GM19240 (cell line): Measurements from ENCODE around the gene ALDH8A1.
"Not testable (repeated sequence)": the region's sequence is repeated elsewhere in the genome, so short reads cannot be mapped to it uniquely, and the experiment has no call there.

ENCODE experiments used
- DNase-seq: peaks from one replicate; pipeline ENCODE4 v3.0.0; 2011; ENCODE audit warnings: low spot score; ENCODE audit not compliant: insufficient read length

Gene ALDH8A1

DNA sequence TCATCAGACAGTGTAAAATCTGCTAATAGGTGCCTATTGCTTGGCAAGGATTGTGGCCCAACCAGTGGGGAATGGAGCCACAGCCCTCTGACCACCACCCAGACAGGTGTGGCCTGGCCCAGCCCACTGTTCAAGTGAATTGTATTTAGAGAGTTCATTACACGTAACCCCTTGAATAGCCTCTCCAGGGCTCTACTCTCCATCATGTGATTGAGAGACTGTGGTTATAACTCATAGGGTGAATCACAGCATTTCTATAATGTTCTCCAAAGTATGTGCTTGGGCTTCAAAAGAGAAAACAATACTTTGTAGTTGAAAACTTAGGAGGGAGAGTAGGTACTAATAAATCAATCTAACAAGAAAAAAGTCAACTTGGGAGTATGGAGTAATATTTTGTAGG lies 38.4 kb downstream of the ALDH8A1 start:
- DNase-seq, result no peak

- DNase-seq, result no peak
Measured at GRCh38 chr6:134910593-134910935, 39.3 kb downstream of the ALDH8A1 start.

DNA sequence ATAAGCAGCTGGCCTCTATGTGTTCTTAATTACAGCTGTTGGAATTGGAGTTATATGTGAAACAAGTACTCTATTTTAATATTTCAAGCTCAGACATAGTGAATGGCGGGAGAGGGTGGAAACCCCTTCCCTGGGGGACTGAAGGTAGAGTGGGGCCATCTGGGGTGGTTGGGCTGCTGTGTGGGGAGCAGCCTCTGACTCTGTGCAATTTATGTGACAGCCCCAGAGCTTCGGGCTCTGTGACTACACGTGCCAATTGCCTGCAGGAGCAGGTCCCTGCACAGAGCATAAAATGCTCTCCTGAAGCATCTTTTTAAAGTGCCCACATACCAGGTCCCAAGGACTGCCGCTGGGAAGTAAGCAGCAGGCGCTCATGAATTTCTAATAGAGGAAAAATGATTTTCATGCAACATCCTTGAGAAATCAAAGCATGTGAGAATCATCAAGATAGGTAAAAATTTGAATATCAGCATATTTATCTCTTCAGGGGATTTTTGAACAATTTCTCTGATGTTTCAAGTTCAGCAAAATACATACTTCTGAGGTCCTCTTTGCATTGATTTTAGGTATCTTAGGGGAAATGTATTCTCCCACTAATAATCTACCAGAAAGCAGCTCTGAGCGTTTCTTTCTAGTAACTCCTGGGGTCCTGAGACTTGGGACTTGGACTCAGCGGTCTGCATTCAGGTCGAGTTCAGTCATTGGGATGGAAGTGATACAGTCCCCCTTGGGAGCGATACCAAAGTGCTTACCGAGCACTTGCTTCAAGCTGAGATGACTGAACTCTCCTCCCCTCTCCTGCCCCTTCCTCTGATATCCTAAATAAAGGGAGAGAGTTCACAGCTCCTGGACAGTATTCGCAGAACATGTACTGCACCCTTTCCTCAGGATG lies 40.0 kb downstream of the ALDH8A1 start:
- no peak for DNase-seq

- no peak for DNase-seq
Measured at GRCh38 chr6:134908906-134909516, 40.9 kb downstream of the ALDH8A1 start.

- not testable (repeated sequence) for DNase-seq
Measured at GRCh38 chr6:134904731-134905130, 45.2 kb downstream of the ALDH8A1 start.

GRCh38 chr6:134903448-134903847 lies 46.5 kb downstream of the ALDH8A1 start:
- no peak for DNase-seq

DNA sequence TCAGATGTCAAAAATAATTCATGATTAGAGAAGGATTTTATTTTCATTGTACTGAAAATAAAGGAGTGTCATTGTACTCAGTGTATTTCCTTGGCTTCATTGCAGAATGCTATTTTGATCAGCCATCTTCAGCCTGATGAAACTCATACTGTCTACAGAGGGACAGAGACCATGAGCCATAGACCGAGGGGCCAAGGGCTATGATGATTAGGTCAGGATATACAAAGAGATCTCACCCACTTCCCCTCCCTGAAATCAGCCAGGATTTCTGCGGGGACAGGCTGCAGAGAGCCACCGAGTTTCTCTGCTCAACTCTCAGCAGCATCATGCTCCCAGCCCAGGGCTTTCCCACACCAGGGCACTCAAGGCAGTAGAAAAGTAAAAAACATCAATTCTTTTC lies 47.0 kb downstream of the ALDH8A1 start:
- no peak for DNase-seq

- DNase-seq, result no peak
Measured at GRCh38 chr6:134902074-134902861, 47.6 kb downstream of the ALDH8A1 start.

DNA sequence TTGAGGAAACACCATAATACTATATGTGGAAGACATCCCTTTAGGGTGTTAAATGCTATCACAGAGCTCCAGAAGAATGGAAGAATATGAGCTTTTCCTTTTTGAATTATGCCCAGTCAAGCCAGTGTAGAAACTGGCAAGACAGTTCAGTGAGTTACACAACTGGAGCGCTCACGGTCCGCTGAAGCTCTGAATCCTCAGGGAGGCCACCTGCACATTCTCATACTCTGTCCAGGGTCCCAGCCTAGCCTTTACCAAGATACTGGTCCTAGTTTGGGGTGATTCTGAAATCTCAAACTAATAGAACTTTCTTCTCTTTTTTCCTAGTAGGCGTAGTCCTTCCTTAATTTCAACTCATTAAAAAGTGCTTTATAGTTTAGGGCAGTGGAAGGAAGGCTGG lies 51.3 kb downstream of the ALDH8A1 start:
- no peak for DNase-seq

DNA sequence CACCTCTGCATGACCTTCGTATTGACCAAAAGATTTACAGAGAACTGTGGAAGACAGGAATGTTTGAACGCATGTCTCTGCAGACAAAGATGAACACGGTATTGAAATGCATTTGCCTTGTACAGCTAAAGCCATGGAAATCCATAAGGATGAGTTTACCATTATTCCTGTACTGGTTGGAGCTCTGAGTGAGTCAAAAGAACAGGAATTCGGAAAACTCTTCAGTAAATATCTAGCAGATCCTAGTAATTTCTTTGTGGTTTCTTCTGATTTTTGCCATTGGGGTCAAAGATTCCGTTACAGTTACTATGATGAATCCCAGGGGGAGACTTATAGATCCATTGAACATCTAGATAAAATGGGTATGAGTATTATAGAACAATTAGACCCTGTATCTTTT lies 51.7 kb downstream of the ALDH8A1 start:
- DNase-seq, result not testable (repeated sequence)

GRCh38 chr6:134896910-134897309 lies 53.0 kb downstream of the ALDH8A1 start:
- DNase-seq, result no peak

DNA sequence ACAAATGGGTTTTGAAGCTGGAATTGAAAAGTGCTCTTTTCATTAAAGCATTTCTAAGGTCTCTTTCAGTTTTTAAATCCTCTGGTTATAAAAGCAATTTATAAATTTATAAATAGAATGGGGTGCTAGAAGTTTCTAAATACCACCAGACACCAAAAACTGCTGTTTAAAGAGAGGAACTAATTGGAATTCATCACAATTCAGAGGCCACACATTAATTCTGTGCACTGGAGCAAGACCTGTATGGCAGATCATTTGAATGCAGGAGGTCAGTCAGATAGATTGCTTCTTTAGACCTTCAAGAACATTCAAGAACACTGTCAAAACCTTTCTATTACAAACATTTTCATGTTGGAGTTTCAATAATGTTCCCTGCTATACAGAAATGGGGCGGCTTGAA lies 55.1 kb downstream of the ALDH8A1 start:
- DNase-seq, result no peak

- DNase-seq, result no peak
Measured at GRCh38 chr6:134892362-134892761, 57.5 kb downstream of the ALDH8A1 start.

GRCh38 chr6:134891633-134892032 lies 58.3 kb downstream of the ALDH8A1 start:
- no peak for DNase-seq

DNA sequence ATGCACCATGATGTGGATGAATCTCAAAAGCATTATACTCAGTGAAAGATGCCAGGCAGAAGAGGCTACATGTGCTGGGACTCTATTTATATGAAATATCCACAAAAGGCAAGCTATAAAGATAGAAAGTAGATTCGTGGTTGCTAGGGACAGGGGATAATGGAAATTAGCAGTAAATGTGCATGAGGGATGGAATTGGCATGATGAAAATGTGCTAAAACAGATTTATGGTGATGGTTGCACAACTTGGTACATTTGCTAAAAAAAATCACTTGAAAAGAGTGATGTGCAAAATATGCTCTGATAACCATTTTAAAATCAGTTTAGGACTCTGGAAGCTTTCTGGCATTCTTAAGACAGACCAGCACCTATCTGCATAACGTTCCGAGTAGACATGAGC lies 61.6 kb downstream of the ALDH8A1 start:
- no peak for DNase-seq

DNA sequence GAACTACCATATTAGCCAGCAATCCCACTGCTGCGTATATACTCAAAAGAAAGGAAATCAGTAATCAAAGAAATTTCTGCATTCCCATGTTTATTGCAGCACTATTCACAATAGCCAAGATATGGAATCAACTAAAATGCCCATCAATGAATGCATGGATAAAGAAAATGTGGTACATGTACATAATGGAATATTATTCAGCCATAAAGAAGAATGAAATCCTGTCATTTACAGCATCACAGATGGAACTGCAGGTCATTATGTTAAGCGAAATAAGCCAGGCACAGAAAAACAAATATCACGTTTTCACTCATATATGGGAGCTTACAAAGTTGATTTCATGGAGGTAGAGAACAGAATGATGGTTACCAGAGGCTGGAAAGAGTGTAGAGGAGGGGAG lies 65.1 kb downstream of the ALDH8A1 start:
- DNase-seq, result no peak

DNA sequence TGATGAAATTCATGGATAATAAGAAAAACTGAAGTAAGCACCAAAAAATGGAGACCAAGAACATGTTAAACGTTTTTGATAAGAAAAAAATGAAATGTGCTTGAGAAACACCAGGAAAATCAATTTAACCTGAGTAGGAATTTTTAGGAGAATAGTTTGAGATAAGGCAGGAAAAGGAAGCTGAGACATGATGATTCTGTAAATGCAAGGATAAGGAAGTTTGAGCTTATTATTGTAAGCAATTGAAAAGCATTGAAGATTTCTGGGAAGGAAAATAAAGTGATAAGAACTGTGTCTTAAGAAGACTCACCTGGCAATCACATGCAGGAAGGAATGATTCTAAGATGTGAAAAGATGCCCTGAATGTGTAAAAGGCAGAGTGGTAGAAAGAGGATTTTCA lies 66.6 kb downstream of the ALDH8A1 start:
- no peak for DNase-seq

DNA sequence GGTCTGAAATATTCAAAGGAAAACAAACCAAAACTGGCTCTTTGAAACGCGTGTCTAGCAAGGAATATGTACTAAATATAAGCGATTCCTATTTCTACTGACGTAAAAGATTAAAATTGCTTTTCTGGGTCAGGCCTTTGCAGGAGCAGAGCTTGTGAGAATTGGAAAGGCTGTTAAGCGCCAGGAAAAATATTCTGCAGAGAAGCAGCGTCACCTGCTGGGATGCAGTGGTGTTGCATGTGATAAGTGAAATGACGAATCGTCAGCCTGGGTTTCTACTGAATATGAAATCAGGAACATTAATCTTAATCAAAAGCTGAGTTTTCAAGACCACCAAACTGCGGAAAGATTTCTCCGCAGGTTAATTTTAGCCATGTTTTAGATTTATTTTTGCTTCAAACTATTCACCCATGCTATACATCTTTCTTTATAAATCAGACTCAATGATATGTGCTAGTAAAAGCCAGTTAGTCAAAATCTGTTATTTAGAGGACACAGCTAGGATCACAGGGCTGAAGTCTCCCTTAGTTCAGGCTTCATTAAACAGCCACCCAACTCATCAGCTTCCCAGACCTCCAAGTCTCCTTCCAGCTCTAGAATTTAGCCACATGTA lies 67.4 kb downstream of the ALDH8A1 start:
- DNase-seq, result no peak

DNA sequence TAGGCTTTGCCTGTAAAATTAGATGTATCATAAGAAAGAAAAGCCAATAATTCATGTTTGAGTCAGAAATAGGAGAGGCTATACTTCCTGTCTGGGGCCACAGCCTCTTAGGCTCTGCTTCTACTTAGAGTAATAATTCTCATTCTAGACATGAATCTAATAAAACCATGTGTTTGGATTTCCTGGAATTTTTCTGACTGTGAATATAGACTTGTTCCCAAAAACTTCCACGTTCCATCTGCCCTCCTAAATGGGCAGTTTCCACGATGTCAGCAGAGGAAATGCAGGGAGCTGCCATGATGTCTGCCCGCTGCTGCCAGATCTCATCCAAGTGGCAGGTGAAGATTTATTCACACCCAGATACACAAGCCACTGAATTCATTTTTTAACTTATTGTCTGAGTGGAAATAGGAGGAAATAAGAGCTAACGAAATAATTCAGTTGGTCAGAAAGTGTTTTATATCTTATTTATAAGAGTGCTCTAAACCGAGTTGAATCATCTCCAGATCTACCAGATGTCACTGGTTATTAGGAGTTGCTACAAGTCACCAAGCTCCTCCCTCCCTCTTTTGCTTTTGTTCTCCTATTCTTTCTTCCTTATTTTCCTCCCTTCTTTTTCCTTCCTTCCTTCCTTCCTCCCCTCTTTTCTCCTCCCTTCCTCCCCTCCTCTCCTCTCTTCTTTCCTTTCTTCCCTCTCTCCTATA lies 69.3 kb downstream of the ALDH8A1 start:
- DNase-seq, result no peak

DNA sequence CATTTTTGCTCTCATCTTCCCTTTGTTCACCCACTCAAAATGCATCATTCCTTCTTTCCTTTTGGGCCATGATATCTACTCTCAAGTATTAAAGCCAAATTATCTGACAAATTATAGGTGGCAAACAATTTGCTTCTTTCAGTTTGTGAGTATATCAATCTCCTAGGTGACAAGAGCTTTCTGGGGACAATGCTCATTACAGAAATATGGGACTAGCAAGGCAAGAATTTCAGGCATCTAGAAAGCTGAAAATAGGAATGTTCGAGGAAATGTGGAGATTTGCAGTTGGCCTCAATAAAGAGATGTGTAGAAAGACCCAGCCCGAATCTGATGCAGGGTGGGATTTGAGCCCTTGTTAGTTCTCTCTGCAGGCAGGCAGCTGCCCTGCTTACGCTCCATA lies 71.8 kb downstream of the ALDH8A1 start:
- no peak for DNase-seq

- no peak for DNase-seq
Measured at GRCh38 chr6:134875367-134875766, 74.5 kb downstream of the ALDH8A1 start.
